Lung (tissue), 12 donors: ENCODE results near the gene PPP2R5A. TPM values are rescaled to one million over a fixed set of nuclear protein-coding genes. Genes with fewer than 3 reads are reported as not detected.
A peak's percentile ranks its signal among the peaks of the same experiment; 100 is the strongest.

Experiments
- ATAC-seq: fragments of 200-7000 bp; cut with Tn5 transposase; one replicate; pipeline ENCODE4 v1.9.1; 2020; ENCODE audit warnings: moderate number of reproducible peaks; ENCODE audit not compliant: insufficient read depth, low FRiP score
- DNase-seq, 3 donors: peaks; one replicate each; pipeline ENCODE4 v3.0.0-alpha.2; 2013 to 2017
- H3K27ac ChIP-seq, 2 donors: one replicate each; pipeline ENCODE4 v1.5.1; 2013; ENCODE audit warnings: mild to moderate bottlenecking in 2 of 2, moderate library complexity in 2 of 2, control low read depth in 1 of 2, inconsistent platforms in 1 of 2, low read depth in 1 of 2, low read length in 1 of 2
- H3K27me3 ChIP-seq, 3 donors: one replicate each; pipeline ENCODE4 v1.5.1; 2013; ENCODE audit warnings: low read length in 2 of 3; ENCODE audit not compliant: control insufficient read depth in 3 of 3, insufficient read depth in 3 of 3
- H3K36me3 ChIP-seq, 4 donors: one replicate each; pipeline ENCODE4 v1.5.1; 2013; ENCODE audit warnings: low read length in 4 of 4, mild to moderate bottlenecking in 1 of 4, moderate library complexity in 1 of 4; ENCODE audit not compliant: control insufficient read depth in 4 of 4, insufficient read depth in 4 of 4
- H3K4me1 ChIP-seq, 5 donors: one replicate each; pipeline ENCODE4 v1.5.1; 2013; ENCODE audit warnings: low read length in 5 of 5, mild to moderate bottlenecking in 2 of 5, moderate library complexity in 1 of 5; ENCODE audit not compliant: control insufficient read depth in 5 of 5, insufficient read depth in 5 of 5
- H3K4me3 ChIP-seq: one replicate; pipeline ENCODE4 v1.5.1; 2013; ENCODE audit warnings: mild to moderate bottlenecking, control low read depth, moderate library complexity
- H3K9ac ChIP-seq, 2 donors: one replicate each; pipeline ENCODE4 v1.5.1; 2013; ENCODE audit warnings: low read length in 2 of 2, control low read depth in 1 of 2; ENCODE audit not compliant: insufficient read depth in 1 of 2
- H3K9me3 ChIP-seq, 4 donors: one replicate each; pipeline ENCODE4 v1.5.1; 2013; ENCODE audit warnings: low read length in 3 of 4, mild to moderate bottlenecking in 1 of 4, moderate library complexity in 1 of 4; ENCODE audit not compliant: control insufficient read depth in 4 of 4, insufficient read depth in 3 of 4
- WGBS, 2 donors: extraction: QIAGEN DNeasy Blood & Tissue Kit; methylation state at CpG; one replicate each; pipeline ENCODE4 v1.1.7; 2013; 5-methylcytosine and 5-hydroxymethylcytosine counted together
- polyA plus RNA-seq, 2 donors: library from polyadenylated mRNA; stranded (reverse); fragments of 200-250 nt; gene quantifications; one replicate each; pipeline ENCODE4 v1.2.1, GENCODE V29; 2013
- total RNA-seq, 2 donors: library from RNA; depleted of rRNA in 1 of 2; stranded (reverse); fragments of >200 nt in 1 of 2; gene quantifications; one replicate each; pipeline ENCODE4 v1.2.1, GENCODE V29; 2014 to 2021
- TF ChIP-seq, protein P1 (sequence below): IDR thresholded peaks from 2 replicates; pipeline ENCODE4 v1.5.1; 2012; ENCODE audit warnings: mild to moderate bottlenecking; ENCODE audit errors: control extremely low read depth, extremely low read depth
- donor health status: control.
- donor health status: control.
- donor health status: Bipolar disorder and iron deficiency.
- donor health status: healthy.
- donor health status: DM: yes; HTN: yes; CAD: no.

PPP2R5A gene
- total and polyA plus RNA-seq, 4 donors, result 31.3 to 143 (median 54.3) TPM

DNA sequence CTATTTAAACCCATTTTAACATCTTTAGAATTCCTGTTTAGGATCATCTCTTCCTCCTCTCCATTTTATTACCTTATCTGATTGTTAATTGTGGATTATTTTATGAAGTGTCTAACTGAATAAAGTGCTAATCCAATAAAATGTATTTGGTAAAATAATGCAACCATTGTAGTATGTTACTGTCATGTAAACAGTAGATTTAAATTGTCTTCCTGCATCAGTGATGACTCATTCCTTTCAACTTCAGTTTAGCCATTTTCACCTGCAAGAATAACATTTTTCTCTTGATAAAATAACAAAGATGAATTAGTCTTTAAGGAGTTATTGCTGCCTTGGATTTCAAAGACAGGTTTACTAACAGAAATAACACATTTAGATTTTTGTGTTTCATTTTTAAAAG is 5.4 kb downstream of the PPP2R5A start:
- DNase-seq (peak in 1 of 3 donors; percentile 2), ATAC-seq (no peak)
- TF ChIP-seq, protein P1, sequence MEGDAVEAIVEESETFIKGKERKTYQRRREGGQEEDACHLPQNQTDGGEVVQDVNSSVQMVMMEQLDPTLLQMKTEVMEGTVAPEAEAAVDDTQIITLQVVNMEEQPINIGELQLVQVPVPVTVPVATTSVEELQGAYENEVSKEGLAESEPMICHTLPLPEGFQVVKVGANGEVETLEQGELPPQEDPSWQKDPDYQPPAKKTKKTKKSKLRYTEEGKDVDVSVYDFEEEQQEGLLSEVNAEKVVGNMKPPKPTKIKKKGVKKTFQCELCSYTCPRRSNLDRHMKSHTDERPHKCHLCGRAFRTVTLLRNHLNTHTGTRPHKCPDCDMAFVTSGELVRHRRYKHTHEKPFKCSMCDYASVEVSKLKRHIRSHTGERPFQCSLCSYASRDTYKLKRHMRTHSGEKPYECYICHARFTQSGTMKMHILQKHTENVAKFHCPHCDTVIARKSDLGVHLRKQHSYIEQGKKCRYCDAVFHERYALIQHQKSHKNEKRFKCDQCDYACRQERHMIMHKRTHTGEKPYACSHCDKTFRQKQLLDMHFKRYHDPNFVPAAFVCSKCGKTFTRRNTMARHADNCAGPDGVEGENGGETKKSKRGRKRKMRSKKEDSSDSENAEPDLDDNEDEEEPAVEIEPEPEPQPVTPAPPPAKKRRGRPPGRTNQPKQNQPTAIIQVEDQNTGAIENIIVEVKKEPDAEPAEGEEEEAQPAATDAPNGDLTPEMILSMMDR, result no peak
- H3K9me3 ChIP-seq, result no peaks in the 10 kb centered on the region
- no peak overlapping the region for H3K9ac ChIP-seq
- H3K4me3 ChIP-seq, result no peak overlapping the region
- H3K36me3 ChIP-seq, result no peaks in the 10 kb centered on the region
- no peak overlapping the region for H3K27ac ChIP-seq
- H3K27me3 ChIP-seq, result no peaks in the 10 kb centered on the region
- peaks cover 0 to 26% (median 6%) of the 10 kb centered on the region in 5 donors for H3K4me1 ChIP-seq

DNA sequence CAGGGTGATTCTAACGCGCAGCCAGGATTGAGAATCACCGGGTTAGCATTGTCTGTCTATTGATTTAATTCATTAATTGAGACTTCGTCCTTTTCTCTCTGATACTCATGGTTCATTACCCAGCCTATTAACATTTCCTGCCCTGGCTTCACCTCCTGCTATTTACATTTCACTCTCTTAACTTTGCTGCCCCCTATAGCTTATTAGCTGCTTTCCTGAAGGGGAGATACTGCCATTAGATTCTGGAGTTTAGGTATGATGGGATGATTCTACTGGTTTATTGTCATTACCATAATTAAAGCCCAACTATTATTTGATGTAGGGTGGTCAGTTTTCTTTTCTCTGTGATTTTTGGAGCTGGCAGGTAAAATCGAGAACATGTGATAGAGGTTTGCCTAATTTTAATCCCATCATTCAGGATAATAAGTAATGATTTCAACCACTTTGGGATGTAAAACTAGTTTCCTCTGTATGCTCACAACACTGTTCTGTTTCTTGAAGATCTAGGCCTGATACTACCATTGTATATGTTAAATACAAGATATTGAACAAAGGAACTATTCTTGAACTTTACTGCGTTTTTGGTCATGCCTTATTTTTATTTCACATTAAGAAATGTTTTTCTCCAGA is 6.4 kb downstream of the PPP2R5A start:
- TF ChIP-seq, protein P1, result peak; percentile 61
- no peak overlapping the region for H3K9ac ChIP-seq
- WGBS, 2 donors, result 30 to 39% methylated on average over 6 of the region's 6 CpGs
- H3K27ac ChIP-seq, result peak overlapping the region in 1 of 2 donors; percentile 9
- ATAC-seq (no peak), DNase-seq (peak in 2 of 3 donors; percentile 75 to 79)
- H3K9me3 ChIP-seq, result no peaks in the 10 kb centered on the region
- peaks cover 0 to 32% (median 6%) of the 10 kb centered on the region in 5 donors for H3K4me1 ChIP-seq
- no peak overlapping the region for H3K4me3 ChIP-seq
- H3K27me3 ChIP-seq, result no peaks in the 10 kb centered on the region
- no peaks in the 10 kb centered on the region for H3K36me3 ChIP-seq

DNA sequence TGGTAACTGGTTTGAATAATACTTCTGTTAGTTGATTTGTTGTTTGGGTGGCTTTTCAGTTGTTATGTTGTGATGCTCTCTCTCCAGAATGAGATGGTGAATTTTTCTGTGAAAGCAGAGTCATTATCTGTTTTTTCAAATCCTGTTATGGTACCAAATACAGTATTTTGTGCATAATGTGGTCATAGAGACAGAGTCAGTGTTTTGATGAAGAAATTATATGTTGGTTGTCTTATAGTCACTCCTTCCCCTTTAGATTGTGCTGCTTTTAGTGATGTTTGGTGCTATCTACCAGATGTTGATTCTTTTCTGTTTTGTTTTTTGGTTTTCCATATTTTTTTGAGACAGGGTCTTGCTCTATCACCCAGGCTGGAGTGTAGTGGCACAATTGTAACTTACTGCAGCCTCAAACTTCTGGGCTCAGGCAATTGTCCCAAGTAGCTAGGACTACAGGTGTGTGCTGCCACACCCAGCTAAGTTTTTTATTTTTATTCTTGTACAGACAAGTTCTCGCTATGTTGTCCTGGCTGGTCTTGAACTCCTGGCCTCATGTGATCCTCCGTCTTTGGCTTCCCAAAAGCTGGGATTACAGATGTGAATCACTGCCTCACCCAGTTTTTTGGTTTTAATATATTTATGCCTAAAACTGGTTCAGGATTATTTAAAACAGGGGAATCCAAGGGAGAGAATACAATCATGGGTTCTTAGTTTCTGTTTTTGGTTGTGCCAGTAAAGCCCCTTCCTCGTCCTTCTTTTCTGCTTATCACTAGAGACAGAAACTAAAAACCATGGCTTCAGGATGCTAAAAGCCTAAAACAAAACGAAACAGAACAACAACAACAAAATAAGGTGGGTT is 7.3 kb downstream of the PPP2R5A start:
- ATAC-seq, result no peak
- peak overlapping the region in 1 of 2 donors; percentile 45 for H3K27ac ChIP-seq

More for the DNA sequence above, 7.3 kb downstream of the PPP2R5A start:
- H3K27me3 ChIP-seq, result no peaks in the 10 kb centered on the region
- WGBS, 2 donors, result 48 to 49% methylated on average over 4 of the region's 4 CpGs
- no peak for DNase-seq
- no peak overlapping the region for H3K4me3 ChIP-seq
- TF ChIP-seq, protein P1, result no peak
- H3K36me3 ChIP-seq, result no peaks in the 10 kb centered on the region
- H3K9me3 ChIP-seq, result no peaks in the 10 kb centered on the region
- H3K4me1 ChIP-seq, result peaks cover 0 to 37% (median 6%) of the 10 kb centered on the region in 5 donors
- no peak overlapping the region for H3K9ac ChIP-seq
